Mesenteric fat pad (tissue), 1 donor: ENCODE data around the gene MED25. TPM values are rescaled to one million over a fixed set of nuclear protein-coding genes. Genes with fewer than 3 reads are reported as not detected.

Source experiments
- DNase-seq: peaks from one replicate; pipeline ENCODE4 v3.0.0-alpha.2; 2020; ENCODE audit warnings: low spot score
- total RNA-seq: library from RNA; stranded (reverse); fragmentation: NEBNext Ultra II Directional; extraction: Animal tissue kit (Norgen Biotek cat#: 25700); gene quantifications from one replicate; pipeline ENCODE4 v1.2.1, GENCODE V29; 2021
- donor health status: DM: yes; HTN: yes; CAD: no.

The MED25 gene
- total RNA-seq, 1 donor from 2014 or later: 40.4 TPM

DNA sequence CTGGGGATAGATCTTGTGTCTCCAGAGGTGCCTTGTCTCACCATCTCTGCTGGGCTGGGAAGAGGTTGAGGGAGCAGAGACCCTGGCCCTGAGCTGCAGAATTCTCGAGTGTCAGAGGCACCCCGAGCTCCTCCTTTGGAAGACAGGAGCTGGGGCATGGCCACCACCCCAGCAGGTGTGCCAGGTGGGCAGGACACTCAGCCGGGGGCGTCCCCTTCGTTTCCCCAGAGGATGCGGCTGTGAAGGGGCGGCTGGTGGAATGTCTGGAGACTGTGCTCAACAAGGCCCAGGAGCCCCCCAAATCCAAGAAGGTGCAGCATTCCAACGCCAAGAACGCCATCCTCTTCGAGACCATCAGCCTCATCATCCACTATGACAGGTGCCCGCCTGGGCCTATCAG is 19.5 kb upstream of the MED25 start:
- no peak for DNase-seq

GRCh38 chr19:49799271-49799797 is 18.8 kb upstream of the MED25 start:
- DNase-seq: no peak

- DNase-seq: no peak
These were observed 18.2 kb upstream of the MED25 start for GRCh38 chr19:49799798-49800376.

- no peak for DNase-seq
These were observed 17.3 kb upstream of the MED25 start for GRCh38 chr19:49800771-49801170.

DNA sequence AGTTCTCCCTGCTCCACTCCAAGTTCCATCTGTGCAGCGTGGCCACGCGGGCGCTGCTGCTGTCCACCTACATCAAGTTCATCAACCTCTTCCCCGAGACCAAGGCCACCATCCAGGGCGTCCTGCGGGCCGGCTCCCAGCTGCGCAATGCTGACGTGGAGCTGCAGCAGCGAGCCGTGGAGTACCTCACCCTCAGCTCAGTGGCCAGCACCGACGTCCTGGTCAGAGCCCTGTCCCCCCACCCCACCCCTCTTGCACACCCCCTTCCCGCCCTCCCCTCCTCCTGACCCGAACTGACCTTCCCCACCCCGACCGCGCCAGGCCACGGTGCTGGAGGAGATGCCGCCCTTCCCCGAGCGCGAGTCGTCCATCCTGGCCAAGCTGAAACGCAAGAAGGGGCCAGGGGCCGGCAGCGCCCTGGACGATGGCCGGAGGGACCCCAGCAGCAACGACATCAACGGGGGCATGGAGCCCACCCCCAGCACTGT is 16.6 kb upstream of the MED25 start:
- DNase-seq: no peak

DNA sequence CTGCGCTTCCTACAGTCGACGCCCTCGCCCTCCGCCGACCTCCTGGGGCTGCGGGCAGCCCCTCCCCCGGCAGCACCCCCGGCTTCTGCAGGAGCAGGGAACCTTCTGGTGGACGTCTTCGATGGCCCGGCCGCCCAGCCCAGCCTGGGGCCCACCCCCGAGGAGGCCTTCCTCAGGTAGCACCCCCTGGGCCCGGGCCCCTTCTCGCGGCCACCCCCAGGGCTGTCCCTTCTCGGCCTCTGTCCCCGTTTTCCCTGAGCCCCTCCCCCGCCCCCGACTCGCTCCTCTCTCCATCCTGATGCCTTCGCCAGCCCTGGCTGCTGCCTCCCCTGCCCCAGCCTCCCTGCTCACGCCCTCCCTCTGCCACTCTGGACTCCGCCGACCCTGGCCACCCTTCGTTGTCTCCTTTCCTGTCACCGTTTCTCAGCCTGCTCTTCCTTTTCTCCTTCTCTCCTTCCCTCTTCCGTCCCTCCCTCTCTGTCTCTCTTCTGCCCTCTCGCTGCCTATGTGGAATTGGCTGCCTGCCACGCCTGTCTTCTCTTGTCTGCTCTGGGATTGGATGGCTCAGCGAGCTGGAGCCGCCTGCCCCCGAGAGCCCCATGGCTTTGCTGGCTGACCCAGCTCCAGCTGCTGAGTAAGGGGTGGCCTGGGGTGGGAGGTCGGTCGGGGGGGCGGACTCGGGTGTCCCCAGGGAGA is 16.0 kb upstream of the MED25 start:
- no peak for DNase-seq

DNA sequence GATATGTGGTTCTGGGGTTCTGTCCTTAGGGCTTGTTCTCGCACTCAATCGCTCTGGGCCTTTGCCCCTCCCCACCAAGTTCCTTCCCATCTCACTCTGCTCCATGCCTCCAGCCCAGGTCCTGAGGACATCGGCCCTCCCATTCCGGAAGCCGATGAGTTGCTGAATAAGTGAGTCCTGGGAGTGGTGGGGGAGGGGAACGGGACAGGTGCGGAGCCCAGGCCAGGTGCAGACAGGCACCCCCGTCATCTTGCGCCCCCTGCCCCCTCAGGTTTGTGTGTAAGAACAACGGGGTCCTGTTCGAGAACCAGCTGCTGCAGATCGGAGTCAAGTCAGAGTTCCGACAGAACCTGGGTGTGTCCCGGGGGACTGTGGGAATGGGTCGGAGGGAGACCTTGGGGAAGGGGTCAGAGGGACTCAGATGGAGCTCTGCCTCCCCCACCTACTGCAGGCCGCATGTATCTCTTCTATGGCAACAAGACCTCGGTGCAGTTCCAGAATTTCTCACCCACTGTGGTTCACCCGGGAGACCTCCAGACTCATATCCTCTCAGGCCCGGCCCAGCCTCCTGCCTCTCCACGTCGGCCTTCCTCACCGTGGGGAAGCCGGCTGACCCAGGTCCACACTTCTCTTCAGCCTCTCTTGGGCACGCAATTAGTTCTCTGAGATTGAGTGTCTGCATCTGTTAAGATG is 15.1 kb upstream of the MED25 start:
- no peak for DNase-seq

- DNase-seq: no peak
These were observed 14.6 kb upstream of the MED25 start for GRCh38 chr19:49803529-49803856.

- no peak for DNase-seq
These were observed 12.1 kb upstream of the MED25 start for GRCh38 chr19:49805822-49806619.

GRCh38 chr19:49806620-49806959 is 11.5 kb upstream of the MED25 start:
- DNase-seq: no peak

- DNase-seq: no peak
These were observed 10.8 kb upstream of the MED25 start for GRCh38 chr19:49807058-49807903.

GRCh38 chr19:49807904-49808675 is 10.0 kb upstream of the MED25 start:
- no peak for DNase-seq

- DNase-seq: peak; percentile 98
These were observed 9.4 kb upstream of the MED25 start for GRCh38 chr19:49808711-49809159.

DNA sequence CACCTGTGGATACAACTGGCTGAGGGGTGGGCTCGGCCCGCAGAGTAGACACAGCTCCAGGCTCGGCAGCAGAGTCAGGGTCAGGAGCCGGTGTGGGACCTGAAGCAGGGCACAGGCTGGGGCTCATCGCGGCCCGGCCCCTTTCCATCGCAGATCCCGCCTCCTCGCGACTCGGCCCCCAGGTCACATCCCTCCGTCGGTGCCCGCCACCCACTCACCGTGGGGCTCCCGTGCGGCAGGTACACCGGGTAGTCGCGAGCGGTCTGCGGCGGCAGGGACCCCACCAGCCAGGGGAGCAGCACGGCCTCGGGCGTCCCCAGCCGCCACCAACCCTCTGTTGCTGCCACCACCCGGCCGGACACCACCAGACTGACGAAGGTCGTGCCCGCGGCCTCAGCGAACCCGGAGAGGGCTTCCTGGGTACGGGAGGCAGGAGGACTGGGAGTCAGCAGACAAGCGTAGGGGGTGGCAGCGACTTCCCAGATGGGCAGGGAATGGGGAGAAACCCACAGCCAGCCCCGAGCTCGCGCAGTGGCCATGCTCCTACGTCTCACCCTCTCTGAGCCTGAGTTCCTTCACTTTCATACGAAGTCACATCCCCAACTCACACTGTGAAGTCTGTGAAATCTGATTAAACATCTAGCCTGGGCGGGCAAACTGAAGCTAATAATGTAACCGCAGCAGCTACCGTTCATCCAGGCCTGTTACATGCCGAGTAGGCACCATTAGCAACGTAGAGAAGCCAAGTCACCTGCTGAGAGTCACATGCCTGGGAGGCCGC is 8.7 kb upstream of the MED25 start:
- peak; percentile 93 for DNase-seq

DNA sequence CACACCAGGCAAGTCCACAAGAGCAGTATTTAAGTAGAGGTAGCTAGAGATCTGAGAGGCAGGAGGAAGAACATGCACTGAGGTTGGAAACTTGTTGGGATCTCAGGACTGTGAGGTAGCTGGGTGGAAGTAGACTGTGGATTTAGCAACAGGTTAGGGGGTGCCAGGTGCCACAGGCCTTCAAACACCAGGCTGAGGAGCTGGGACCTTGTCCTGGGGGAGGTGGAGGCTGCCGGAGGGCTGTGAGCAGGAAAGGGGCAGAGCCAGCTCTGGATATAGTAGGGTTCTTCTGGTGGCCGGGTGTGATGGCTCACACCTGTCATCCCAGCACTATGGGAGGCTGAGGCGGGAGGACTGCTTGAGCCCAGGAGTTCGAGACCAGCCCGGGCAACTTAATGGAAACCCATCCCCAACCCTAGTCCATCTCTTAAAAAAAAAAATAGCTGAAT is 8.1 kb upstream of the MED25 start:
- DNase-seq: no peak

DNA sequence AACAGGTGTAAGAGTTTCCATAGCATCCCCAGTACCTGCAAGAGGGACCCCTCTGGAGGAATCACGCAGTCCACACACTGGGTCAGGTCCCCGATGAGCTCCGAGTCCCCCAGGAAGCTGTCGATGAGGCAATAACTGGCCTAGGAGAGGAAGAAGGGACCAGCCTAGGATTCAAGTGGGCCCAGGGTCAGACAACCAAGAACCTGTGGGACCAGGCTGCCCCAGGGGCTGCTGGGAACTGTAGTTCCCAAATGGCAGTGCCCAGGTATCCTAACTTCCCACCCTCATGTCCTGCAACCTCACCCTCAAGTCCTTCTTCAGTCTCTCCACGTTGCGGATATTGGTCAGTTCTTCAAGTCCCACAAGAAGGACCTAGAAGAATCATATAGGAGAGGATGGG is 6.8 kb upstream of the MED25 start:
- DNase-seq: no peak

DNA sequence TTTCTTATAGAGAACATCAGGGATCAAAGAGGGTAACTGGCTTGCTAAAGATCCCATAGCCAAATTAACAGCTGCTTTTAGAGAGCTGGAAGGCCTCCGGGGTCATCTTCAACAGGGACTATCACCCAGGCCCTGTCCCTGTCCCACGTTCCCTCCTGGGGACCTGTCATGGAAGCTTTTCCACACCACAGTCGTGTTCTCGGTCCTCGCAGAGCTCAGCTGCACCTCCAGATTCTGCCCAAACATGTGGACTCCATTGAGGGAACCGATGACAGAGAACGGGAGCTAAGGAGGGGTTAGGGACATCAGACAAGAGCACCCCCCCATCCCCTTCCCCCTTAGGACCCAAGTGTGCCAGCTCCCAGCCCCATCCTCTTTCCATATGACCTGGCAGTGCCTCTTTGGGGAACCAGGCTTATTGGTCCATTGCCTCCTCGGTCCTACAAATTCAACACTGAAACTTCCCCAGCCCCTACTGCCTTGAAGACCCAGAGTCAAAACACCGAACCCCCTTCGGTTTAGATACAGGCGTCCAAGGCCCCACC is 5.6 kb upstream of the MED25 start:
- DNase-seq: no peak

- DNase-seq: peak; percentile 97
These were observed 4.9 kb upstream of the MED25 start, which contains the start of gene FUZ for GRCh38 chr19:49812997-49813861. Gene FUZ (minus strand): TSS chr19:49813292. CDS start chr19:49813106, 186 bp downstream.
